Stimulated activated CD8-positive, alpha-beta memory T cell treated with anti-CD3 and anti-CD28 coated beads, Interleukin-4, amount 100 ng/mL, for 48 hours (primary cell): ENCODE measurements around the gene FHIT.

Experiments
- DNase-seq: peaks from one replicate; pipeline ENCODE4 v3.0.0-alpha.2; 2020

FHIT gene

GRCh38 chr3:61251174-61251972 is at the start of gene FHIT:
TSS of gene FHIT (minus strand) at chr3:61251452.
- peak; percentile 93 for DNase-seq

GRCh38 chr3:61300786-61301185 is 49.5 kb upstream of the FHIT start:
- DNase-seq = no peak

- no peak for DNase-seq
These were observed 48.7 kb upstream of the FHIT start for GRCh38 chr3:61300006-61300380.

DNA sequence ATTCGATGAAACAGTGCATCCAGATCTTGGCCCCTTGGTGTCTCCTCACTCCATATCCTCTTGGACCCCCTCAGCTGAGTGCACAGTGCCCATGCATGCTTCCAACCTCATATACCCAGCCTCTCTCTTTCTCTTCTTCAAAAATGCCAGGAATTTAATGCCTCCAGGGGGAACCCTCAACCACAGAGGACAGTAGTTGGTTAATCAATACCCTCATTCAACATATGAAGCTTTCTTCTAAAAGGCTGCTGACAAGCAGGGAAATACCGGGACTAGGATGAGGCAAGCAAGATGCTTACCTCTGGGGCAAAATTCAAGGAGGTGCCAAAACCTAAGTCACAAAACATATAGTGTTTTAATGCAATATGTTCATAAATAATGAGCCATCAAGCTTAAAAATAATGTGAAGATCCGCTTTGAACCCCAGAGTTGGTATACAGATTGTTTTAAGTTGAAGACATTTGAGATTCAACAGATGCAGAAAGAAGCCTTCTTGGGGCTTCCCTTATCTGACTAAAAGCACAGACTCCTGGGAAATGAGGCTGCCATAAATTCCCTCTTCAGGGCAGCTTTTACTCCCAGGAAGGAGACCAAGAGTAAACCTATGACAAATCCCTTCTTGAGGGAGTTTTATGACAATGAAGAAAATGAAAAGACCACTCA is 48.2 kb upstream of the FHIT start:
- no peak for DNase-seq

DNA sequence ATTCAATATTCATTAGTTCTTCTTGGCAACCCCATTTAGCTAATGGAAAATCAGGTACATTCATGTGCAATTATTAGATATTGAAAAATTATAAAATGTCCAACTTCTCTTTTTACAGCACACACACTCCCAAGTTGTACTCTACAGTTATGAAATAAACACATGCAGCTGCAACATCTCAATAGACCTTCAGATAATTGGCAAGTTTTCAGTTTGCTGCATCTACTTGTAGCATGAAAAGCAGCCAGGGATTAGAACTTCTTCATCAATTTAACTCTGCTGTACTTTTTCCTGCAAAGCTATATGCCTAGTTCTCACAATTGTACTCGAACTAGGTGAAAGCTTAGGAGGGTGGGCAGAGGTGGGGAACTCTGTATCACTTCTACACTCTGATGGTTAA is 46.6 kb upstream of the FHIT start:
- DNase-seq = no peak

DNA sequence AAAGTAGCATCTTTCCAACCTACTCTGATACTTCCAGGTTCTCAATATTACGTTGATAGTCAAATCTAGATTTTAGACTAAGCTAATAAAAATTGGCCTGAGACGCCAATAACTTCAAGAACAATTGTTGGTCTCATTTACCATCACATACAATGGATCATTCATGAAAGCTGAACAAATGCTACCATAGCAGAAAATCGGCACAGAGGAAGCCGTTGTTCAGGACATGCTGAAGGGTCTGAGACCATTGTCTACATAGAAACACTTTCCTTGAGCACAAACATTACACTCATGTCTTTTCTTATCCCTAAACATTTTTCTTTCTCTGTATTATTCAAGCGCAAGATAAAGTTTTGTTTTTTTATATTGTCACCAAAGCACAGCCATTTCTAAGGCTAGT is 37.2 kb upstream of the FHIT start:
- DNase-seq = no peak

- DNase-seq = no peak
These were observed 32.6 kb upstream of the FHIT start for GRCh38 chr3:61283876-61284275.

GRCh38 chr3:61278713-61279112 is 27.5 kb upstream of the FHIT start:
- DNase-seq = no peak

- no peak for DNase-seq
These were observed 26.2 kb upstream of the FHIT start for GRCh38 chr3:61277411-61277810.

DNA sequence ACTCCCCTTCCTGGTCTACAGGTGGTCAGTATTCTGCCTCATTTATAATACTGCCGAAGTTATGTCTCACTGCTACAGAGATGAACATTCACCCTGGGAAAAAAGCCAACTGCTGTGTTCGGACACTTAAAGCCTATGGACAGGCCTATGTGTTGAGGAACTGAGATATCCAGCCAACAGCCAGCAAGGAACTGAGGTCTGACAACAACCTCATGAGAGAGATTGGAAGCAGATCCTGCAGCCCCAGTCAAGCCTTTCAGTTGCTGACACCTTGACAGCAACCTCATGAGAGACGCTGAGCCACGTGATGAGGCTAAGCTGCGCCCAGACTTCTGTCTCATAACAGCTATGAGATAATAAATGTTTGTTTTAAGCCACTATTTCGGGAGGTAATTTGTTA is 18.2 kb upstream of the FHIT start:
- DNase-seq = no peak

DNA sequence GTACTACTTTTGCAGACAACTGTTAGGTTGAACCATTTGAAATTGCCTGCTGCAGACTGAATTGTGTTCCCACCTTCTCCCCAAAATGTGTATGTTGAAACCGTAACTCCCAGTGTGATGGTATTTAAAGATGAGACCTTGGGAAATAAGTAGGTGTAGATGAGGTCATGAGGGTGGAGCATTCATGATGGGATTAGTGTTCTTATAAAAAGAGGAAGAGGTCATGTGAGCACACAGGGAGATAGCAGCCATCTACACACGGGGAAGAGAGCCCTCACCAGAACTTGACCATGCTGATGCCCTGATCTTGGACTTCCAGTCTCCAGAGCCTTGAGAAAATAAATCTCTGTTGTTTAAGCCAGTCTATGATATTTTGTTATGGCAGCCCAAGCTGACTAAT is 17.4 kb upstream of the FHIT start:
- no peak for DNase-seq

GRCh38 chr3:61264281-61264680 is 13.0 kb upstream of the FHIT start:
- no peak for DNase-seq

DNA sequence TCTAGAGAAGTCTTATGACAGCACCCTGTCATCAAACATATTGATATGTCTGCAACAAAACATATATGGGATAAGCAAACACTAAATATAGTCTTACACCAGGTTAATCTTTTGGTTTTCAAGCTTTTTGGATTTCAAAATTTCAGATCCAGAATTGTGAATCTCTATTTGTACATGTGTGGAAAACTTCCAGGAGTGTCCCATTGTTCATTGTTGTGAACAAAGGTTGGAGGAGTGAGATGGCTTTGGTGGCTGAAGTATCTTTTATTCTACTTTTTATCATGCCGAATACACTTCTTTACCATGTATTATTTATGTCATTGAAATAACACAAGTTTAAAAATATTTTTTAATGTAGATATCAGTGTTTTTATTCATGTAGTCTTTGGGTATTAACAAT is 5.9 kb upstream of the FHIT start:
- no peak for DNase-seq

DNA sequence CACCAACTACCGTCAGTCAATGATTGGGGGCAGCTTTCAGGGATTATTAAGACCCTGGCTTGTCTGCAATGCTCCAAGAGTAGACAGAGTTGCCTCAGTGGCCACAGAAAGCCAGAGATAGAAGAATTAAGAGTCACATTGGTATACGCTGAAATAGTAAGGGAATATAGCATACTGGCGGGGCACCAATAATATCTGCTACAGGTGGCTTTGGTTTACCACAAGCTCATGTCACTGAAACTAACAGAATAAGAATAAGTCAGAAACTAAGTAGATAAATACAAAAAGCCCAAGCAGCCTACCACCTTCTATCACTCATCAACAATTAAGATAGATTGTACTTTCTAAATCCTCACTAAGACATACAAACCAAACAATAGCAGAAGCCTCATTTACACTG is 2.5 kb upstream of the FHIT start:
- DNase-seq = no peak

DNA sequence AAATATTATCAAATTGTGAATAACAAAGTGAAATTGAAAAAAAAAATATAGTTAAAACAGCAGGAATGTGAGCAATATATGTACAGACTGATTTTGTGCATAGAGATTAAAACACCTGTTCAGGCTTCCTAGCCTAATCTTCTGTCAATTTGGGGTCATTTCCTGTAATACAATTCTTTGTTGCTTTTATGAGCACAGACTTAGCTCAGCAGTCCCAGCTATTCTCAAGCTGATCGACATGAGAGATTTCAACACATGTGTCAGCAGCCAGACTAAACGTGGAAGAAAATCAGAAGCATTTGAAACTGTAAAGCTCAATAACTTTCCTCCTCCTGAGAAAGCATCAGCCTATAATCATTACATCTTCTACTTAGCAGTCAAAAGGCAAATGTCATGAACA is 1.6 kb upstream of the FHIT start:
- DNase-seq = no peak

DNA sequence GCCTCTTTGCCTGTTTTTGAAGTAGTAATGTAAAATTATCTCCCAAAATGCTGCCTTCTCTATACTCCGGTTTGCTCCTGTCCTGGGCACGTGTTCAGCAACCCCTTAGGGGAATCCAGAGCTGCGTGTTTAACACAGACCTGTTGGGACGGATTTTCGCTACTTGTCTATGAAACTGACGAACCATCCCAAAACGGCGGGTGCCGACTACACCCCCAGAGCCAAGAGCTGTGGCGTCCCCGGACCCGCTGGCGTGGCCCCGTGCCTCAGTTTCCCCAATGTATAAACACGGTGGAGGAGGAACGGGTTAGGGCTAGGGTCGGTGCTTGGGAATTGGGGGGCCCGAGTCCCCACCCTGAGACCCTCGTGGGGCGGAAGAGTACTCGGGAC is 473 bp downstream of the FHIT start:
- DNase-seq = peak; percentile 43

GRCh38 chr3:61248496-61248895 is 2.8 kb downstream of the FHIT start:
- DNase-seq = no peak

DNA sequence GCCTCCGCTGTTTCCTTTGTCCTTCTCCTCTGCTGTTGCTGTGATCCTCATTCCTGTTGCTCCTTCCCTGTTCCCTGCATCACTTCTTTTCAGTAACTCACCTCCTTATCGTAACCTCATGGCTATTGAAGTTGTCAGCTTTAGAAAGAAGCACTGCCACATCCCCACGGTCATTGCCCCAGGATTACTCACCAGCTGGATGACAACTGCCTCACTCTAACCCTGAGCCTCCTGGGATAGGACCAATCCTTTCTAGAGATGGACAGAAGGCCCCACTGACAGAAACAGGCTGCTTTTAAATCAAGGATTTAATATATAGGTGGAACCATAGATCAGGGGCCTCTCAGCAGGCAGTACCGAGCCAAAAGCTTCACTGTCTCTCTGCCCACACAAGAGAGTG is 4.1 kb downstream of the FHIT start:
- DNase-seq = no peak

DNA sequence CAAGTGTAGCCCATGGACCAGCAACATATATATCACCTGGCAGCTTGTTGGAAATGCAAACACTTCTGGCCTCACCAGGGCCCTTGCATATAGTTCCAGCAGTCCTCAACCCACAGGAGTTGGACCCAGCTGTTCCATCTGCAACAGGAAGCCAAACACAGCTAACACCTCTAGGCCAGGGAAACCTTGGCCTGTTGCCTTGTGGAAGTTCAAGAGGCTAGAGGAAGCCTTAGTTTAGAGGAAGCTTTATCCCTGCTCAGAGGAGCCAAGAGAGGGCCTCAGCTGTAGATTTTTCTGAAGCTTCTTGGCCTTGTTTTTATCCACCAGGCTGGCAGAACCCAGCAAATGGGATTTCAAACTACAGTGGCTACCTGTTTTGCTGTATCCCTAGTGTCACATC is 11.4 kb downstream of the FHIT start:
- no peak for DNase-seq

DNA sequence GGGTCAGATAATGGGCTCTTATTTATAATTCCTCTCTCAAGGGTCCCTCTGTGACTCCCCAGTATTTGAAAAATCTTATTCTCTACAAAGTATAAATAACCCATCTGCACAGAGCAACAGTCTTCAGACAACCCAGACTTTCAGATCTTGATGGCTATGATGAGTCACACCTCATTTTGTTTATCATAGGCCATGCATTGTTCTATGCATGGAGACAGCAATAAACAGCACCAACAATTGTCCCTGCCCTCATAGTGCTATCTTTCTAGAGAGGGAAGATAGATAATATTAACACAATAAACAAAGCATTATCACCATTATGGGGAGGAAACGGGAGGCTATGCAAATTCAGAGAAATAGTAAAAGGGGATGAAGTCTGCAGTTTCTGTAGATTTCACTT is 13.4 kb downstream of the FHIT start:
- DNase-seq = no peak

GRCh38 chr3:61236556-61236955 is 14.7 kb downstream of the FHIT start:
- DNase-seq = no peak

GRCh38 chr3:61233746-61234145 is 17.5 kb downstream of the FHIT start:
- no peak for DNase-seq

GRCh38 chr3:61231693-61232092 is 19.6 kb downstream of the FHIT start:
- DNase-seq = no peak

DNA sequence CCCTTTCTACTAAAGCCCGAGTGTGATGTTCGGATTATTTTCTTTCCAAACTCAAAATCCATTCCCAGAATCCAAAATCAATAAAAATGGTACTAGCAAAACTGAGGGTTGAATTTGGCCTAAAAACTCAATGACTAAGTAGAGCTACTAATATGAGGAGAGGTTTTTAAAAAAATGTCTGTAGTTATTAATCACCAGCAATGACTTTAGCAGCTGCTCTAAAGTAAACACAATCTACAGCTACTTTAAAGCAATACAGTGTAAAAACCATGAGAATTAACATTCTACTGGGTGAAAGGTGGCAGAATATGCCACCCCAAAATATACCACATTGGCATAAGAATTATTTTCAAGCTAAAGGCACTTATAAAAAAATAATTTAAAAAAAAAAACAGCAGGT is 23.5 kb downstream of the FHIT start:
- no peak for DNase-seq

GRCh38 chr3:61226166-61226686 is 25.0 kb downstream of the FHIT start:
- no peak for DNase-seq
